IMR-90 (cell line): ENCODE data around the gene SRGN.

Experiments
- BHLHE40 ChIP-seq: fragments of 150-350 bp; IDR thresholded peaks from 2 replicates; pipeline ENCODE4 v1.6.1; 2016; ENCODE audit warnings: mild to moderate bottlenecking, low read depth, low read length
- CTCF ChIP-seq: conservative IDR thresholded peaks from 2 replicates; pipeline ENCODE4 v1.5.1; 2012; ENCODE audit warnings: mild to moderate bottlenecking, low read depth, low read length, improper control_type of control experiment
- FOS ChIP-seq: fragments of 150-350 bp; IDR thresholded peaks from 2 replicates; pipeline ENCODE4 v1.6.1; 2016; ENCODE audit warnings: low read depth, low read length
- MAFK ChIP-seq: IDR thresholded peaks from 2 replicates; pipeline ENCODE4 v1.6.1; 2012; ENCODE audit warnings: low read depth, low read length, improper control_type of control experiment
- MXI1 ChIP-seq: IDR thresholded peaks from 2 replicates; pipeline ENCODE4 v1.6.1; 2012; ENCODE audit warnings: low read depth, mild to moderate bottlenecking, low read length, moderate library complexity, borderline replicate concordance
- POLR2A ChIP-seq: IDR thresholded peaks from 2 replicates; pipeline ENCODE4 v1.6.1; 2012; ENCODE audit warnings: mild to moderate bottlenecking, low read depth, low read length
- RAD21 ChIP-seq: IDR thresholded peaks from 2 replicates; pipeline ENCODE4 v1.6.1; 2012; ENCODE audit warnings: low read length, improper control_type of control experiment
- RCOR1 ChIP-seq: IDR thresholded peaks from 2 replicates; pipeline ENCODE4 v1.6.1; 2012; ENCODE audit warnings: mild to moderate bottlenecking, low read length, improper control_type of control experiment; ENCODE audit not compliant: insufficient replicate concordance
- USF2 ChIP-seq: fragments of 150-350 bp; IDR thresholded peaks from 2 replicates; pipeline ENCODE4 v1.6.1; 2017; ENCODE audit warnings: mild to moderate bottlenecking, antibody characterized with exemption, low read length, low read depth

GRCh38 chr10:69056536-69057260 is 31.2 kb upstream of the SRGN start:
- no peak for TF ChIP-seq BHLHE40
- no peak for TF ChIP-seq CTCF
- TF ChIP-seq POLR2A, result no peak
- TF ChIP-seq RAD21, result no peak
- no peak for TF ChIP-seq USF2
- no peak for TF ChIP-seq MXI1
- TF ChIP-seq MAFK, result no peak
- no peak for TF ChIP-seq RCOR1
- TF ChIP-seq FOS, result no peak
